ENCODE measurements around the gene GSG1L. TPM values are rescaled to one million over a fixed set of nuclear protein-coding genes. Genes with fewer than 3 reads are reported as not detected.
A peak's percentile ranks its signal among the peaks of the same experiment; 100 is the strongest.

Gene GSG1L
- total and polyA plus RNA-seq, 9 of the 15 experiments (the other 6 are each of a cell fraction or from before 2014, with no cell fraction given), result not detected

DNA sequence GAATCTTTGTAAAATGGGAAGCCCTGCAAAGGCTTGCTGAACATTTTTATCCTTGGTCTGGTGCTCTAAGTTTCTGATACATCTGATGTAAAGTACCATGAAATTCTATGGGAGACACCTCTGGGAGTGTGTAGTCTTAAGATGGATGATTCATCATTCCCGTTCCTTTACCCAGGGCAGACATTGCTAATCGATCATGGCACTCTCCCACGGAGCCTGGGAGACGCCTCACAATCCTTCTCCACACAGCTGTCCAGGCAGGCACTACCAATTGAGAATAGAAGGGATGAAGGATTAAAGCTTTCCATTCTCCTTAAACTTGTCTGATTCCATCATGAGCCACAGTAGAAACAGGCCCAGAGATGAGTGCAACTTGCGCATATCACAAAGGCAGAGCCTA lies 144.8 kb downstream of the GSG1L start:
- intact Hi-C loops (cut with micrococcal nuclease), result no loop called here
- Histone ChIP-seq H3K9ac (ENCODE audit: insufficient read depth in 1 of 2, low read depth in 2 of 2, low read length in 2 of 2) (no peak overlapping the region), H3K4me1 (replicated peaks in 1 of 2; ENCODE audit: control insufficient read depth in 2 of 2, insufficient read depth in 2 of 2, low read length in 2 of 2) (no peaks in the 10 kb centered on the region), H3K4me2 (ENCODE audit: insufficient read depth, low read length) (no peak overlapping the region), H3K4me3 (no peak overlapping the region), H2AFZ (ENCODE audit: low read depth, low read length) (no peak overlapping the region), H3K27me3 (ENCODE audit: control insufficient read depth in 2 of 2, insufficient read depth in 2 of 2, low read length in 2 of 2) (peaks cover 0 to 20% of the 10 kb centered on the region in 2 experiments; a peak in 2 of 5 replicates), H3K27ac (ENCODE audit: extremely low read depth, low read depth, low read length) (no peak overlapping the region), H3K79me2 (ENCODE audit: control insufficient read depth, insufficient read depth, low read length) (no peaks in the 10 kb centered on the region), H3K36me3 (ENCODE audit: control insufficient read depth, insufficient read depth, low read length) (no peaks in the 10 kb centered on the region), H4K20me1 (replicated peaks; ENCODE audit: control insufficient read depth, insufficient read depth, low read length) (no peaks in the 10 kb centered on the region), H3K9me3 (replicated peaks; ENCODE audit: control insufficient read depth, insufficient read depth, low read depth, low read length) (no peaks in the 10 kb centered on the region), H3K9me1 (ENCODE audit: control insufficient read depth, insufficient read depth, low read length) (peaks cover 4% of the 10 kb centered on the region)
- no peak for ATAC-seq
- no peak for FAIRE-seq
- POLR2A ChIA-PET, result interaction anchor here (1.0 kb wide), 1 partner anchor 10 kb away, joined by 4 read pairs; no protein-coding TSS in a partner anchor
- WGBS (ENCODE audit: insufficient coverage, low coverage, missing lambda C conversion rate), result 9% methylated on average over 5 of the region's 5 CpGs
- CTCF ChIA-PET (ENCODE audit: low intra/inter-chr PET ratio), result no interaction called here
- BruUV-seq (replicated peaks), result no TSS peak
- in situ Hi-C loops (cut with MboI), result no loop called here
- DNase-seq (ENCODE audit: extremely low read depth in 1 of 4, low spot score in 3 of 4), result no peak
- TF ChIP-seq BRD4 (IDR thresholded peaks at IDR 0.05) (no peak), L3MBTL2 (IDR thresholded peaks at IDR 0.05) (0 out of 2 replicates have a peak, but pooled peaks have one; percentile 14), FOSL1 (tag; conservative IDR thresholded peaks at IDR 0.05) (peak; percentile 47), ZBTB17 (CRISPR knock-in tag; IDR thresholded peaks at IDR 0.05) (peak; percentile 91), ZNF384 (IDR thresholded peaks at IDR 0.05; ENCODE audit: low read depth, low read length) (no peak)
- TF ChIP-seq, protein P1, sequence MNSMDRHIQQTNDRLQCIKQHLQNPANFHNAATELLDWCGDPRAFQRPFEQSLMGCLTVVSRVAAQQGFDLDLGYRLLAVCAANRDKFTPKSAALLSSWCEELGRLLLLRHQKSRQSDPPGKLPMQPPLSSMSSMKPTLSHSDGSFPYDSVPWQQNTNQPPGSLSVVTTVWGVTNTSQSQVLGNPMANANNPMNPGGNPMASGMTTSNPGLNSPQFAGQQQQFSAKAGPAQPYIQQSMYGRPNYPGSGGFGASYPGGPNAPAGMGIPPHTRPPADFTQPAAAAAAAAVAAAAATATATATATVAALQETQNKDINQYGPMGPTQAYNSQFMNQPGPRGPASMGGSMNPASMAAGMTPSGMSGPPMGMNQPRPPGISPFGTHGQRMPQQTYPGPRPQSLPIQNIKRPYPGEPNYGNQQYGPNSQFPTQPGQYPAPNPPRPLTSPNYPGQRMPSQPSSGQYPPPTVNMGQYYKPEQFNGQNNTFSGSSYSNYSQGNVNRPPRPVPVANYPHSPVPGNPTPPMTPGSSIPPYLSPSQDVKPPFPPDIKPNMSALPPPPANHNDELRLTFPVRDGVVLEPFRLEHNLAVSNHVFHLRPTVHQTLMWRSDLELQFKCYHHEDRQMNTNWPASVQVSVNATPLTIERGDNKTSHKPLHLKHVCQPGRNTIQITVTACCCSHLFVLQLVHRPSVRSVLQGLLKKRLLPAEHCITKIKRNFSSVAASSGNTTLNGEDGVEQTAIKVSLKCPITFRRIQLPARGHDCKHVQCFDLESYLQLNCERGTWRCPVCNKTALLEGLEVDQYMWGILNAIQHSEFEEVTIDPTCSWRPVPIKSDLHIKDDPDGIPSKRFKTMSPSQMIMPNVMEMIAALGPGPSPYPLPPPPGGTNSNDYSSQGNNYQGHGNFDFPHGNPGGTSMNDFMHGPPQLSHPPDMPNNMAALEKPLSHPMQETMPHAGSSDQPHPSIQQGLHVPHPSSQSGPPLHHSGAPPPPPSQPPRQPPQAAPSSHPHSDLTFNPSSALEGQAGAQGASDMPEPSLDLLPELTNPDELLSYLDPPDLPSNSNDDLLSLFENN (IDR thresholded peaks at IDR 0.05; ENCODE audit: low read depth in 2 of 2, low read length in 2 of 2), result peak in 1 of 2 experiments; percentile 71; a peak in 1 of 4 replicates
- TF ChIP-seq, protein P2, sequence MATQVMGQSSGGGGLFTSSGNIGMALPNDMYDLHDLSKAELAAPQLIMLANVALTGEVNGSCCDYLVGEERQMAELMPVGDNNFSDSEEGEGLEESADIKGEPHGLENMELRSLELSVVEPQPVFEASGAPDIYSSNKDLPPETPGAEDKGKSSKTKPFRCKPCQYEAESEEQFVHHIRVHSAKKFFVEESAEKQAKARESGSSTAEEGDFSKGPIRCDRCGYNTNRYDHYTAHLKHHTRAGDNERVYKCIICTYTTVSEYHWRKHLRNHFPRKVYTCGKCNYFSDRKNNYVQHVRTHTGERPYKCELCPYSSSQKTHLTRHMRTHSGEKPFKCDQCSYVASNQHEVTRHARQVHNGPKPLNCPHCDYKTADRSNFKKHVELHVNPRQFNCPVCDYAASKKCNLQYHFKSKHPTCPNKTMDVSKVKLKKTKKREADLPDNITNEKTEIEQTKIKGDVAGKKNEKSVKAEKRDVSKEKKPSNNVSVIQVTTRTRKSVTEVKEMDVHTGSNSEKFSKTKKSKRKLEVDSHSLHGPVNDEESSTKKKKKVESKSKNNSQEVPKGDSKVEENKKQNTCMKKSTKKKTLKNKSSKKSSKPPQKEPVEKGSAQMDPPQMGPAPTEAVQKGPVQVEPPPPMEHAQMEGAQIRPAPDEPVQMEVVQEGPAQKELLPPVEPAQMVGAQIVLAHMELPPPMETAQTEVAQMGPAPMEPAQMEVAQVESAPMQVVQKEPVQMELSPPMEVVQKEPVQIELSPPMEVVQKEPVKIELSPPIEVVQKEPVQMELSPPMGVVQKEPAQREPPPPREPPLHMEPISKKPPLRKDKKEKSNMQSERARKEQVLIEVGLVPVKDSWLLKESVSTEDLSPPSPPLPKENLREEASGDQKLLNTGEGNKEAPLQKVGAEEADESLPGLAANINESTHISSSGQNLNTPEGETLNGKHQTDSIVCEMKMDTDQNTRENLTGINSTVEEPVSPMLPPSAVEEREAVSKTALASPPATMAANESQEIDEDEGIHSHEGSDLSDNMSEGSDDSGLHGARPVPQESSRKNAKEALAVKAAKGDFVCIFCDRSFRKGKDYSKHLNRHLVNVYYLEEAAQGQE (IDR thresholded peaks at IDR 0.05; ENCODE audit: borderline replicate concordance), result peak; percentile 43; the same call in 1 of the 2 replicates
- TF ChIP-seq, protein P2 (CRISPR knock-in tag; IDR thresholded peaks at IDR 0.05; ENCODE audit: low read depth), result no peak
- TF ChIP-seq, protein P3, sequence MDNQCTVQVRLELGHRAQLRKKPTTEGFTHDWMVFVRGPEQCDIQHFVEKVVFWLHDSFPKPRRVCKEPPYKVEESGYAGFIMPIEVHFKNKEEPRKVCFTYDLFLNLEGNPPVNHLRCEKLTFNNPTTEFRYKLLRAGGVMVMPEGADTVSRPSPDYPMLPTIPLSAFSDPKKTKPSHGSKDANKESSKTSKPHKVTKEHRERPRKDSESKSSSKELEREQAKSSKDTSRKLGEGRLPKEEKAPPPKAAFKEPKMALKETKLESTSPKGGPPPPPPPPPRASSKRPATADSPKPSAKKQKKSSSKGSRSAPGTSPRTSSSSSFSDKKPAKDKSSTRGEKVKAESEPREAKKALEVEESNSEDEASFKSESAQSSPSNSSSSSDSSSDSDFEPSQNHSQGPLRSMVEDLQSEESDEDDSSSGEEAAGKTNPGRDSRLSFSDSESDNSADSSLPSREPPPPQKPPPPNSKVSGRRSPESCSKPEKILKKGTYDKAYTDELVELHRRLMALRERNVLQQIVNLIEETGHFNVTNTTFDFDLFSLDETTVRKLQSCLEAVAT (IDR thresholded peaks at IDR 0.05), result peak in 1 of 2 experiments; percentile 96; a peak in 2 of 4 replicates

Data from K562 (cell line).